Left kidney (tissue), 2 donors: ENCODE measurements around the gene AKR1D1. TPM values are rescaled to one million over a fixed set of nuclear protein-coding genes. Genes with fewer than 3 reads are reported as not detected.
A peak's percentile ranks its signal among the peaks of the same experiment; 100 is the strongest.
"Not testable (repeated sequence)": the region's sequence is repeated elsewhere in the genome, so short reads cannot be mapped to it uniquely, and the experiment has no call there.

ENCODE experiments used
- DNase-seq: peaks from one replicate; pipeline ENCODE4 v3.0.0-alpha.2; 2013
- polyA plus RNA-seq: library from polyadenylated mRNA; unstranded; fragments of 120-200 nt; gene quantifications from one replicate; pipeline ENCODE4 v1.2.1, GENCODE V29; 2013; ENCODE audit not compliant: insufficient read length

The AKR1D1 gene
- polyA plus RNA-seq, 1 donor: 0.08 TPM

GRCh38 chr7:138122162-138122561 is 45.9 kb downstream of the AKR1D1 start:
- no peak for DNase-seq

DNA sequence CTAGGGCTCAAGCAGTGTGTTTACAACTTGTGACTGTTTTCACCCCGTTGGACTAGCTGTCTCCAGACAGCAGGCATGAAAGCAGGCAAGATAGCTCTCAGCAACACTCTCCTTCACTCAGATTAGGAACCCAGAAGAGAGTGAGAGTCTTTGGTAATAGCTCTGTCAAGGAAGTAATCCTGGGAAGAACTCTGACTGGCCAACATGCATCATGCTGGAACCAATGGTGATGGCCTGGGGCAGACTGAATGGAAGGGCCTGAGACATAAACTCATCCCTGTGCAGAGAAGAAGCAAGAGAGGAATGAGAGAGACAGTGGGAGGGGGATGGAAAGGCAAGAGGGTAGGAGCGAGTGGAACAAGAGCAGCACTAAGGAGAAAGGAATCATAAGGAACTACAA is 48.9 kb downstream of the AKR1D1 start:
- no peak for DNase-seq

DNA sequence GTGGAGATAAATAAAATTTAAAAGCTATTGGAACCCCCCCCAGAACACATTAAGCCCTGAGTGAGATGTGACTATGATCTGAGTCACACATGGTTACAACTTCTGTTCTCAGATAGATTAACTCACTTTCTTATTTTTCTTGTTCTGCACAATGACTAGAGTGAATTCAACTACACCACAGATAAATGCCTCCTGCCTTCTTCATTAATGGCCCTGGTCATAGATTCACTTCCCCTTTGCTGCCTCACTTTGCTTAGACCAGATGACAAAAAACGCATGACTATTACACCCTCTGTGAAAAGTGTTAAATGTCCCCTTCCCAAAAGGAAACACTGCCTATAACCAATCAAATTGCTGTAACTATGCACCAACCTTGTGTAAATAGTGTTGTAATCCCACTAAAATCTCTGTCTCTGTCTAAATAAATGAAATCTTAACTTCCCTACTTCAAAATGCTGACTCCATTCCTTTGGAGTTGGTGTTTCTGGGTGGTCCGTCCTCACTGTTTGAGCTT is 49.4 kb downstream of the AKR1D1 start:
- no peak for DNase-seq

GRCh38 chr7:138126928-138127327 is 50.7 kb downstream of the AKR1D1 start:
- no peak for DNase-seq

DNA sequence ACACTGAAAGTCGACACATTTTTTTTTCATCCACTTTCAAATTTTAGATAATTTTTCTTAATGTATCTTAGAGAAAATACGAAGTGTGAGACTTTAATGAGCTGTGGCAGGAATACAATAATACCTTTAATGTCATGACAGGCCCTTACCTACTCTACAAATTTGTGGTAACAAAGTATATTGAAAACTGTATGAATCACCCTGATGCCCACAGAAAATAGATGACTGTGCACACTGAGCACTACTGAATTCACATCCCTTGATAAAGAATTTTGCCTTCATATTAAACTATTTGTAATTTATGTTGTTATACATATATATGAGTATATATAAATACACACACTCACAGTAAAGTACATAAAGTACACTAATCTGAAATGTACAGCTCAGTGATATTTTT is 51.7 kb downstream of the AKR1D1 start:
- DNase-seq: no peak

DNA sequence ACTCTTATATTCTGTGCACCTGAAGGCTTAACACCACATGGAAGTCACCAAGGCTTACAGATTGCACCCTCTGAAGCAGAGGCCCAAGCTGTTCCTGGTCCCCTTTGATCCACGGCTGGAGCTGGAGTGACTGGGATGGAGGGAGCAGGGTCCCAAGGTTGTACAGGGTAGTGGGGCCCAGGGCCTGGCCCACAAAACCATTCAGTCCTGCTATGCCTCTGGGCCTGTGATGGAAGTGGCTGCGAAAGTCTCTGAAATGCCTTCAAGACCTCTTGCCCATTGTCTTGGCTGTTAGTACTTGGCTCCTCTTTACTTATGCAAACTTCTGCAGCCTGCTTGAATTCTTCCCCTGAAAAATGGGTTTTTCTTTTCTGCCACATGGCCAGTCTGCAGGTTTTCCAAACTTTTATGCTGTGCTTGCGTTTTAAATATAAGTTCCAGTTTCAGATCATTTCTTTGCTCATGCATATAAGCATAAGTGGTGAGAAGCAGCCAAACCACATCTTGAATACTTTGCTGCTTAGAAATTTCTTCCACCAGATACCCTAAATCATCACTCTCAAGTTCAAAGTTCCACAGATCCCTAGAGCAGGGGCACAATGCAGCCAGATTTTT is 53.4 kb downstream of the AKR1D1 start:
- no peak for DNase-seq

- DNase-seq: no peak
These were observed 61.3 kb downstream of the AKR1D1 start for GRCh38 chr7:138137423-138138171.

GRCh38 chr7:138138244-138138643 is 62.0 kb downstream of the AKR1D1 start:
- no peak for DNase-seq

GRCh38 chr7:138142583-138143201 is 66.4 kb downstream of the AKR1D1 start:
- DNase-seq: no peak

- DNase-seq: no peak
These were observed 68.7 kb downstream of the AKR1D1 start for GRCh38 chr7:138144958-138145357.

- not testable (repeated sequence) for DNase-seq
These were observed 70.0 kb downstream of the AKR1D1 start for GRCh38 chr7:138146221-138146620.

DNA sequence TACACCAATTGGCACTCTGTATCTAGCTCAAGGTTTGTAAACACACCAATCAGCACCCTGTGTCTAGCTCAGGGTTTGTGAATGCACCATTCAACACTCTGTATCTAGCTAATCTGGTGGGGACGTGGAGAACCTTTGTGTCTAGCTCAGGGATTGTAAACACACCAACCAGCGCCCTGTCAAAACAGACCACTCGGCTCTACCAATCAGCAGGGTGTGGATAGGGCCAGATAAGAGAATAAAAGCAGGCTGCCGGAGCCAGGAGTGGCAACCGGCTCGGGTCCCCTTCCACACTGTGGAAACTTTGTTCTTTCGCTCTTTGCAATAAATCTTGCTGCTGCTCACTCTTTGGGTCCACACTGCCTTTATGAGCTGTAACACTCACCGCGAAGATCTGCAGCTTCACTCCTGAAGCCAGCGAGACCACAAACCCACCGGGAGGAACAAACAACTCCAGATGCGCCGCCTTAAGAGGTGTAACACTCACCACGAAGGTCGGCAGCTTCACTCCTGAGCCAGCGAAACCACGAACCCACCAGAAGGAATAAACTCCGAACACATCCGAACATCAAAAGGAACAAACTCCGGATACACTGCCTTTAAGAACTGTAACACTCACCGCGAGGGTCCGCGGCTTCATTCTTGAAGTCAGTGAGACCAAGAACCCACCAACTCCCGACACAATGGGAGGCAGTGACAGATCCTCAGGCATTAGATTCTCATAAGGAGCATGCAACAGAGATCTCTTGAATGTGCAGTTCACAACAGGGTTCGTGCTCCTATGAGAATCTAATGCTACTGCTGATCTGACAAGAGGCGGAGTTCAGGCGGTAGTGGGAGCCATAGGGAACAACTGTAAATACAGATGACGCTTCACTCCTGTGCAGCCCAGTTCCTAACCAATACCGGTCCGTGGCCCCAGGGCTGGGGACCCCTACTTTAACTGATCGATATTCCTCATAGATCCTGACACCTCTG is 70.8 kb downstream of the AKR1D1 start:
- not testable (repeated sequence) for DNase-seq

DNA sequence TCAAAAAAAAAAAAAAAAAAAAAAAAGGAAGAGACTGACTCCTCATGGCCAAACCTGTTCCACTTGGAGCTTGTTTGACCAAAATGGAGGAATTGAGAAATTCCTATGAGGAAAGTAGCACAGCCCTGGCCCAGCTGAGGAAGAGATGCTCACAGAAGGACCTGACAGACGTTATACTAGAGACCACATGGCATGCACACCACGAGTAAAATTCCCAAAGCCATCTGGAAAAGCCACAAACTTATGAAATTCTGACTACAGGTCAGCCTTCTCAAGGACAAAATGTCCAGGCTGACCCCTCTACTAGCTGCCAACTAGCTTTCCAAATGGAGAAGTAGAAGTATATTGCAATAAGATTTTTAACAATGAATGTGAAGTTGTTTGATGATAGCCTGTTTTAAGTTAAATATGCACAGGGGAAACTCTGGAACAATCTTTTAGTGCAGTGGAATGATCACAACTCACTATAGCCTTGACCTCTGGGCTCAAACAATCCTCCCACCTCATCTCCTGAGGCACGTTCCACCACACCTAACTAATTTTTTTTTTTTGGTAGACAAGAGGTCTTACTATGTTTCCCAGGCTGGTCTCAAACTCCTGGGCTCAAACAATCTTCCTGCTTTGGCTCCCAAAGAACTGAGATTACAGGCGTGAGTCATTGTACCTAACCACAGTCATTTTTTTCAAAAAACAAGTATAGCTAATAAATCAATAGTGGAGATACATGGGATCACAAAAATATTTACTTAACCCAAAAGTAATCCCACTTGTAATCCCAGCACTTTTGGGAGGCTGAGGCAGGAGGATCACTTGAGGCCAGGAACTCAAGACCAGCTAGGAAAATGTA is 75.7 kb downstream of the AKR1D1 start:
- DNase-seq: no peak

DNA sequence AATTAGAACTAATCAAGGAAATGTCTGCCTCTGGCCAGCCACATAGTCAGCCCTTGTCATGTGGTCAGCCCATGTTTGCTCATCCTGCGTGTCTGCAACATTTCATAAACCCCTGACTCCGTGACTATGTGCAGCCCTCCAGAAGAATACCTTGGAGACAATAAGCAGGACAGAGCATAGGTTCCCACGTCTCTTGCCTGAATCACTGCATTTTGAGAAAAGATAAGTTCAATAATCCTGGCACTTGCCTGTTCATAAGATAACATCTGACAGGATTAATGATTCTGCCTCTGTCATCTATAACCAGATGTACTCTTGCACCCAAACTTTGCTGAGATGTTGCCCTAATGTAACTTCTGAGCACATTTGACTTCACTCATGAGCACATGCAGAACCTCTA is 78.4 kb downstream of the AKR1D1 start:
- DNase-seq: no peak

DNA sequence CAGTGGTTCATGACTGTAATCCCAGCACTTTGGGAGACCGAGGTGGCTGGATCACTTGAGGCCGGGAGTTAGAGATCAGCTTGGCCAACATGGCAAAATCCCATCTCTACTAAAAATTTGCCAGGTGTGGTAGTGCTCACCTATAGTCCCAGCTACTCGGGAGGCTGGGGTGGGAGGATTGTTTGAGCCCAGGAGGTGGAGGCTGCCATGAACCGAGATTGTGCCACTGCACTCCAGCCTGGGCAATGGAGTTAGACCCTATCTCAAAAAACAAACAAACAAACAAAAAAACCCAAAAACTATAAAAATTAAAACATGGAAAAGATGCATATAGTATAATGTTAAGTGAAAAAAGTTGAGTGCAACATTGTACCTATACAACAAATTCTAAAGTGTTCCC is 81.4 kb downstream of the AKR1D1 start:
- DNase-seq: no peak

DNA sequence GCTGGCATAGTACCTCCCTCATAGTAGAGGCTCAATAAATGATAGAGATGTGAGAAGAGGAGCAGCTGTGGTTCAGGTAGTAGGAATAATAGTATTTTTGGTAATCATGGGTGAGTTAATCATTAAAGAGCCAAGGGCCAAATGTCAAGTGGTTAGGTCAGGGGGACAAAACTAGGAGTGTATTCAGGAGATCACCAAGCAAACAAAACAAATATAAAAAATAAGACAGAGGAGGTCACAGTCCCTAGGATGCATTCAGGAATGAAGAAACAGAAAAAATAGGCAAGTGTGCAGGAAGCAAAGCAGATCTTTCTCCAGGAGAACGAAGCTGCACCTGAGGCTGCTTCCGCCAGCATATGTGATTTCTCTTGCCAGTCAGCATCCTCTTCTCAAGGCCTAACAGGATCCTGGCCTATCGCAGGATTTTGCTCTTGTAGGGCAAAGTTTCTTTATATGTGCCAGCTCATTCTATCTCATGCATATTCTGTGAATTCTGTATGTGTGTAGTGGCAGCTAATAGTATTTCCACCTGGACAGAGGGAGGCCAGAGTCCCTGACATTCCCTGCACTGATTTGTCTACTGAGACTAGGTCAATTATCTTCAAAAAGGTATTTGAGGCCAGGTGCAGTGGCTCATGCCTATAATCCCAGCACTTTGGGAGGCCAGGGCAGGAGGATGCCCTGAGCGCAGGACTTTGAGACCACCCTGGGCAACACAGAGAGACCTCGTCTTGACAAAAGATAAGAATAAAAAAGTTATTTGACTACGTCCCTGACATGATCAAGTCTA is 82.7 kb downstream of the AKR1D1 start:
- no peak for DNase-seq

- DNase-seq: peak; percentile 93
These were observed 85.4 kb downstream of the AKR1D1 start for GRCh38 chr7:138161600-138162081.

DNA sequence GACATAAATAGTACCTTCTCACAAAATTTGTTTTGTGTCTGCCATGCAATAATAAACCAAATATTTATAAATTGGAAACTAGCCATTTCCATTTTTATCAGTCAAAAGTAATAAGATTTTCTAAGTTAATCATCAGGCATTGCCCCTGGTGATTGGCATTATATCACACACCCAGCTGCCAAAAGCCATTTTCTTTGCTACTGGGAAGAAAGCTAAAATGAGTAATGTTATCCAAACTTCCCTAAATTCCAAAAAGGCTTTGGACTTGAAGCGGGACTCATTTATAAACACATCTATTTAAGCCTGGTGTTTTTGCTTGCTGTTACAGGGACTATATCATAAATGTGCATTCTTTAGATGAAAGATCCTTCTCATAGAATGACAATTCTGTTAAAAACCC is 86.0 kb downstream of the AKR1D1 start:
- DNase-seq: no peak

DNA sequence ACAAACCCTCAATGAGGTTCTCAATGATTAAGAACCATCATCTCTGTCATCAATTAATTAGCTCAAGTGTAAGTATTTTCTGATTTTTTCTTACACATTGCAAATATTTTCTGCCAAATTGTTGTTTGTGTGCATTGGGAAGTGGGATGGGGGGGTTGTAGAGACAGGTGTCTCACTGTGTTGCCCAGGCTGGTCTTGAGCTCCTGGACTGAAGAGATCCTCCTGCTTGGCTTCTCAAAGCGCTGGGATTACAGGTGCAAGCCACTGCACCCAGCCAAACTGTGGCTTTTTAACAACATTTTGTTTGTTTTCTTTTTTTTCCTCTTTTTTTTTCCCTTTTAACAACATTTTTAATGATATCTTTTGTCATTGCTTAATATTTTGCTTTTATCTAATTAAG is 87.5 kb downstream of the AKR1D1 start:
- no peak for DNase-seq

GRCh38 chr7:138164804-138165203 is 88.5 kb downstream of the AKR1D1 start:
- no peak for DNase-seq
